ENCODE measurements around the gene SEMA4B. TPM values are rescaled to one million over a fixed set of nuclear protein-coding genes. Genes with fewer than 3 reads are reported as not detected.
A peak's percentile ranks its signal among the peaks of the same experiment; 100 is the strongest.

Gene SEMA4B
- total and polyA plus RNA-seq, 9 of the 15 experiments (the other 6 are each of a cell fraction or from before 2014, with no cell fraction given), result 1.3 to 33.6 (median 11.0) TPM

- TF ChIP-seq, protein P1, sequence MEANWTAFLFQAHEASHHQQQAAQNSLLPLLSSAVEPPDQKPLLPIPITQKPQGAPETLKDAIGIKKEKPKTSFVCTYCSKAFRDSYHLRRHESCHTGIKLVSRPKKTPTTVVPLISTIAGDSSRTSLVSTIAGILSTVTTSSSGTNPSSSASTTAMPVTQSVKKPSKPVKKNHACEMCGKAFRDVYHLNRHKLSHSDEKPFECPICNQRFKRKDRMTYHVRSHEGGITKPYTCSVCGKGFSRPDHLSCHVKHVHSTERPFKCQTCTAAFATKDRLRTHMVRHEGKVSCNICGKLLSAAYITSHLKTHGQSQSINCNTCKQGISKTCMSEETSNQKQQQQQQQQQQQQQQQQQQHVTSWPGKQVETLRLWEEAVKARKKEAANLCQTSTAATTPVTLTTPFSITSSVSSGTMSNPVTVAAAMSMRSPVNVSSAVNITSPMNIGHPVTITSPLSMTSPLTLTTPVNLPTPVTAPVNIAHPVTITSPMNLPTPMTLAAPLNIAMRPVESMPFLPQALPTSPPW (CRISPR knock-in tag; IDR thresholded peaks at IDR 0.05), result no peak
- TF ChIP-seq THAP12 (CRISPR knock-in tag; IDR thresholded peaks at IDR 0.05), result 0 out of 2 replicates have a peak, but pooled peaks have one; percentile 4
- no peak for TF ChIP-seq HBP1 (CRISPR knock-in tag; IDR thresholded peaks at IDR 0.05)
- no peak for TF ChIP-seq ZBTB17 (CRISPR knock-in tag; IDR thresholded peaks at IDR 0.05)
- no peak for TF ChIP-seq SREBF2 (CRISPR knock-in tag; IDR thresholded peaks at IDR 0.05)
- TF ChIP-seq SAFB (IDR thresholded peaks at IDR 0.05; ENCODE audit: borderline replicate concordance, low read depth, low read length), result peak; percentile 52; the same call in 1 of the 2 replicates
- no peak for TF ChIP-seq ZNF780A (CRISPR knock-in tag; IDR thresholded peaks at IDR 0.05)
- TF ChIP-seq TCF15 (CRISPR knock-in tag; IDR thresholded peaks at IDR 0.05), result no peak
- peak; percentile 71 to 80; a peak in 2 of 4 replicates for TF ChIP-seq MLLT1 (IDR thresholded peaks at IDR 0.05)
- TF ChIP-seq EGR1 (conservative IDR thresholded peaks at IDR 0.05), result peak; percentile 94
- TF ChIP-seq, protein P2, sequence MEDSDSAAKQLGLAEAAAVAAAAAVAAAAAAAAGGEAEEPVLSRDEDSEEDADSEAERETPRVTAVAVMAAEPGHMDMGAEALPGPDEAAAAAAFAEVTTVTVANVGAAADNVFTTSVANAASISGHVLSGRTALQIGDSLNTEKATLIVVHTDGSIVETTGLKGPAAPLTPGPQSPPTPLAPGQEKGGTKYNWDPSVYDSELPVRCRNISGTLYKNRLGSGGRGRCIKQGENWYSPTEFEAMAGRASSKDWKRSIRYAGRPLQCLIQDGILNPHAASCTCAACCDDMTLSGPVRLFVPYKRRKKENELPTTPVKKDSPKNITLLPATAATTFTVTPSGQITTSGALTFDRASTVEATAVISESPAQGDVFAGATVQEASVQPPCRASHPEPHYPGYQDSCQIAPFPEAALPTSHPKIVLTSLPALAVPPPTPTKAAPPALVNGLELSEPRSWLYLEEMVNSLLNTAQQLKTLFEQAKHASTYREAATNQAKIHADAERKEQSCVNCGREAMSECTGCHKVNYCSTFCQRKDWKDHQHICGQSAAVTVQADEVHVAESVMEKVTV (CRISPR knock-in tag; IDR thresholded peaks at IDR 0.05), result no peak
These were observed 16.9 kb upstream of the SEMA4B start (continued) for GRCh38 chr15:90184119-90184785.
